K562 (cell line): ENCODE data around the gene HYAL1. TPM values are rescaled to one million over a fixed set of nuclear protein-coding genes. Genes with fewer than 3 reads are reported as not detected.

Experiments
- AFF4 ChIP-seq: sonication (generic); formaldehyde crosslinking; IDR thresholded peaks from 2 replicates; pipeline ENCODE4 v1.8.0; 2023; ENCODE audit warnings: mild to moderate bottlenecking, missing genetic modification reagents
- CXXC5 ChIP-seq: fragments of 250-450 bp; sonication (Bioruptor Pico); IDR thresholded peaks from 2 replicates; pipeline ENCODE4 v1.8.0; 2022; ENCODE audit warnings: inconsistent platforms, mild to moderate bottlenecking, moderate library complexity
- ELF1 ChIP-seq: fragments of 200-800 bp; sonication (Bioruptor generic); IDR thresholded peaks from 2 replicates; pipeline ENCODE4 v1.6.1; 2016; ENCODE audit warnings: missing genetic modification characterization, missing compliant biosample characterization
- HDAC1 ChIP-seq, 2 experiments: fragments of 450-650 bp; IDR thresholded peaks; 2 replicates each; pipeline ENCODE4 v1.6.1; 2016 to 2017; ENCODE audit warnings: inconsistent platforms in 1 of 2, mild to moderate bottlenecking in 1 of 2, moderate library complexity in 1 of 2
- L3MBTL2 ChIP-seq: fragments of 450-650 bp; IDR thresholded peaks from 2 replicates; pipeline ENCODE4 v1.6.1; 2016; ENCODE audit warnings: mild to moderate bottlenecking, moderate library complexity
- MAX ChIP-seq: sonication (generic); formaldehyde crosslinking; IDR thresholded peaks from 2 replicates; pipeline ENCODE4 v1.9.0; 2022; ENCODE audit warnings: mild to moderate bottlenecking, missing genetic modification reagents
- MAZ ChIP-seq, 2 experiments: fragments of 450-650 bp in 1 of 2; sonication (generic) in 1 of 2; formaldehyde crosslinking; IDR thresholded peaks in 1 of 2; conservative IDR thresholded peaks in 1 of 2; 2 replicates each; pipeline versions ENCODE4 v1.4.0 to v1.5.0; 2020; ENCODE audit warnings: mild to moderate bottlenecking in 1 of 2, missing genetic modification reagents in 1 of 2
- NEUROD1 ChIP-seq: fragments of 150-350 bp; IDR thresholded peaks from 2 replicates; pipeline ENCODE4 v1.6.1; 2014; ENCODE audit warnings: borderline replicate concordance, low read length, low read depth; ENCODE audit not compliant: partially characterized antibody
- NRF1 ChIP-seq, 2 experiments: fragments of 450-650 bp; IDR thresholded peaks in 1 of 2; conservative IDR thresholded peaks in 1 of 2; 2 replicates each; pipeline ENCODE4 v1.6.1; 2014; ENCODE audit warnings: mild to moderate bottlenecking in 2 of 2
- POLR2AphosphoS5 ChIP-seq: IDR thresholded peaks from 2 replicates; pipeline ENCODE4 v1.6.1; 2011; ENCODE audit warnings: mild to moderate bottlenecking, low read depth, low read length, moderate library complexity; ENCODE audit not compliant: control insufficient read depth, insufficient read depth
- SAP30 ChIP-seq: fragments of 200-600 bp; sonication (generic); IDR thresholded peaks from 2 replicates; pipeline ENCODE4 v1.6.1; 2012; ENCODE audit warnings: borderline replicate concordance, low read depth, mild to moderate bottlenecking, moderate library complexity, low read length, control low read depth, inconsistent platforms; ENCODE audit not compliant: insufficient read depth, poor library complexity, severe bottlenecking
- TAL1 ChIP-seq: fragments of 450-650 bp; IDR thresholded peaks from 2 replicates; pipeline ENCODE4 v1.6.1; 2016; ENCODE audit warnings: mild to moderate bottlenecking
- TARDBP ChIP-seq: fragments of 450-650 bp; IDR thresholded peaks from 2 replicates; pipeline ENCODE4 v1.6.1; 2016
- VEZF1 ChIP-seq: fragments of 200-800 bp; sonication (Bioruptor generic); IDR thresholded peaks from 2 replicates; pipeline ENCODE4 v1.6.1; 2017; ENCODE audit warnings: missing genetic modification characterization, missing compliant biosample characterization
- ZBTB11 ChIP-seq, 3 experiments: fragments of 200-800 bp in 1 of 3; fragments of 250-450 bp in 1 of 3; fragments of 450-650 bp in 1 of 3; sonication (Bioruptor Pico) in 1 of 3; sonication (Bioruptor generic) in 1 of 3; formaldehyde crosslinking in 1 of 3; IDR thresholded peaks; 2 replicates each; pipeline versions ENCODE4 v1.6.1 to v1.8.0; 2016 to 2022; ENCODE audit warnings: mild to moderate bottlenecking in 2 of 3, missing genetic modification characterization in 2 of 3, missing compliant biosample characterization in 1 of 3, moderate library complexity in 1 of 3
- ZNF780A ChIP-seq: fragments of 250-450 bp; sonication (Bioruptor Pico); IDR thresholded peaks from 2 replicates; pipeline ENCODE4 v1.5.0; 2021; ENCODE audit warnings: mild to moderate bottlenecking
- polyA plus RNA-seq, 8 experiments: library from polyadenylated mRNA; depleted of rRNA in 4 of 8; stranded (reverse) in 5 of 8; unstranded in 3 of 8; fragments of >200 nt; fragmentation: Nextera tagmentation in 2 of 8; fragmentation: Illumina TruSeq in 1 of 8; extraction: Ambion mirVana in 2 of 8; extraction: Trizol in 1 of 8; gene quantifications; 2 replicates each; pipeline versions ENCODE4 v1.2.1 to v1.2.3, GENCODE V29; 2011 to 2014; ENCODE audit warnings: inconsistent platforms in 1 of 8, missing spikeins in 1 of 8
- total RNA-seq, 7 experiments: library from RNA; depleted of rRNA in 6 of 7; stranded (reverse); fragments of >200 nt in 6 of 7; fragmentation: Illumina TruSeq in 2 of 7; extraction: Trizol in 2 of 7; gene quantifications; 2 replicates each; pipeline versions ENCODE4 v1.2.1 to v1.2.3, GENCODE V29; 2011 to 2021; ENCODE audit warnings: low replicate concordance in 1 of 7

The HYAL1 gene
- total and polyA plus RNA-seq, 9 of the 15 experiments (the other 6 are each of a cell fraction or from before 2014, with no cell fraction given): 1.4 to 8.5 (median 4.7) TPM

- TF ChIP-seq ZBTB11 (CRISPR knock-in tag; IDR thresholded peaks at IDR 0.05): 0 out of 6 replicates have a peak, but pooled peaks of 2 of the 3 experiments have one; percentile 43 to 50
- peak; percentile 72 for TF ChIP-seq MAX
- no peak for TF ChIP-seq TARDBP
- peak; percentile 69 for TF ChIP-seq SAP30
- TF ChIP-seq ZNF780A (CRISPR knock-in tag): no peak
- peak; percentile 77 for TF ChIP-seq VEZF1 (CRISPR knock-in tag)
- TF ChIP-seq MAZ (CRISPR knock-in tag; conservative IDR thresholded peaks at IDR 0.05 in 1 of 2, IDR thresholded peaks at IDR 0.05 in 1 of 2): peak; percentile 55 to 63; a peak in 3 of 4 replicates
- no peak for TF ChIP-seq TAL1
- TF ChIP-seq HDAC1 (IDR thresholded peaks at IDR 0.05): no peak
- peak; percentile 34; the same call in 1 of the 2 replicates for TF ChIP-seq CXXC5 (CRISPR knock-in tag)
- TF ChIP-seq POLR2AphosphoS5: peak; percentile 56; the same call in 1 of the 2 replicates
- 0 out of 2 replicates have a peak, but pooled peaks have one; percentile 56 for TF ChIP-seq AFF4 (CRISPR knock-in tag)
- no peak for TF ChIP-seq NEUROD1
- TF ChIP-seq L3MBTL2: peak; percentile 88
- no peak for TF ChIP-seq ELF1 (tag)
- TF ChIP-seq NRF1 (conservative IDR thresholded peaks at IDR 0.05 in 1 of 2, IDR thresholded peaks at IDR 0.05 in 1 of 2): peak; percentile 31 to 43; a peak in 2 of 4 replicates
These were observed 37.3 kb upstream of the HYAL1 start, which contains the start of gene RASSF1 (continued) for GRCh38 chr3:50340448-50341329.
